SU-DHL-6 (cell line): ENCODE data around the gene SLC14A1.

Experiments
- CTCF ChIP-seq: fragments of 200-600 bp; sonication (generic); IDR thresholded peaks from one replicate; pipeline ENCODE4 v1.5.1; 2017; ENCODE audit warnings: antibody characterized with exemption, mild to moderate bottlenecking, low read length, moderate library complexity; ENCODE audit not compliant: insufficient read depth, poor library complexity, severe bottlenecking
- EZH2phosphoT487 ChIP-seq: fragments of 200-600 bp; sonication (generic), shearing (Covaris generic); conservative IDR thresholded peaks from 2 replicates; pipeline ENCODE4 v1.6.1; 2018; ENCODE audit warnings: mild to moderate bottlenecking, antibody characterized with exemption, low read length, moderate library complexity, mixed read lengths

DNA sequence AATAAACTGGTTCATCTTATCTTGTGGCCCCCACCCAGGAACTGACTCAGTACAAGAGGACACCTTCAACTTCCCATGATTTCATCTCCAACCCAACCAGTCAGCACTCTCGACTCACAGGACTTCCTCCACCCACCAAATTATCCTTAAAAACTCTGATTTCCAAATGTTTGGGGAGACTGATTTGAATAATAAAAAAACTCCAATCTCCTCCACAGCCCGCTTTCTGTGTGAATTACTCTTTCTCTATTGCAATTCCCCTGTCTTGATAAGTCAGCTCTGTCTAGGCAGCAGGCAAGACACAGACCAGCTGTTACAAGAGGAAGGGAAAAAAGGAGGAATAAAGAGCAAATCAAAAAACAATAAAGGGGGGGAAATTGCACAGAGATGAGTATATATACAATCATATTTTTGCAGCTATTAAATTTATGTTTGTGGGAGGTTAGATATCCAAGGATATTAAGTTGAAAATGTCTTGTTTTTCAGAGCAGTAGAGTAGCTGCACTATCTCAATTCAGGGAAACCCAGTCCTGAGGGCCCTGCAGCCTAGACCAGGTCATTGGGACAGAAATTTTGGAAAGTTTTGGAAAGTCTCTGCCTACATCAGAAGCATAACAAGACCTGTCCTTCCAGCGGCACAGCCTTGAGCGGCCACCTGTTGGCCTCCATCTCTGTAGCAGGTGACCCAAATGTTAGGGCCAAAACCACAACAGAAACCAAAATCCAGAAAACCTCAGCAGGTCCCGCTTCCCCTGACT lies 68.7 kb downstream of the SLC14A1 start:
- no peak for TF ChIP-seq EZH2phosphoT487
- no peak for TF ChIP-seq CTCF
